Natural killer cell treated with Interleukin-12 subunit alpha and Interleukin-12 subunit beta and Interleukin-15 and Interleukin-18, amount 100 ng/mL, for 72 hours (primary cell): ENCODE measurements around the gene TMEM92. TPM values are rescaled to one million over a fixed set of nuclear protein-coding genes. Genes with fewer than 3 reads are reported as not detected.
"Not testable (repeated sequence)": the region's sequence is repeated elsewhere in the genome, so short reads cannot be mapped to it uniquely, and the experiment has no call there.

ENCODE experiments used
- ATAC-seq, 2 donors: fragments of 150-1000 bp; cut with Tn5 transposase in 1 of 2; sonication (Bioruptor Pico), chemical (Tn5 transposase) in 1 of 2; 2 replicates each; pipeline ENCODE4 v1.10.0; 2021
- DNase-seq: peaks from one replicate; pipeline ENCODE4 v3.0.0; 2022; ENCODE audit warnings: low spot score
- H3K27ac Mint-ChIP-seq, 2 donors: 1 replicate in 1 of 2; 2 replicates in 1 of 2; pipeline ENCODE4 v1.8.0; 2022; ENCODE audit warnings: mixed read lengths in 2 of 2, mild to moderate bottlenecking in 1 of 2, moderate library complexity in 1 of 2
- H3K27me3 Mint-ChIP-seq, 2 donors: 1 replicate in 1 of 2; 2 replicates in 1 of 2; pipeline ENCODE4 v1.8.0; 2022; ENCODE audit warnings: mixed read lengths in 2 of 2
- H3K36me3 Mint-ChIP-seq: one replicate; pipeline ENCODE4 v1.8.0; 2022; ENCODE audit warnings: mixed read lengths
- H3K4me1 Mint-ChIP-seq, 2 donors: 1 replicate in 1 of 2; 2 replicates in 1 of 2; pipeline ENCODE4 v1.8.0; 2022; ENCODE audit warnings: low read depth in 2 of 2, mixed read lengths in 2 of 2, mild to moderate bottlenecking in 1 of 2
- H3K4me3 Mint-ChIP-seq: one replicate; pipeline ENCODE4 v1.8.0; 2022; ENCODE audit warnings: mixed read lengths
- H3K9me3 Mint-ChIP-seq: 2 replicates; pipeline ENCODE4 v1.8.0; 2022; ENCODE audit warnings: mixed read lengths
- total RNA-seq, 2 donors: library from RNA; stranded (reverse); gene quantifications; one replicate each; pipeline ENCODE4 v1.2.3, GENCODE V29; 2022

TMEM92 gene
- total RNA-seq, 2 donors from 2014 or later: not detected

DNA sequence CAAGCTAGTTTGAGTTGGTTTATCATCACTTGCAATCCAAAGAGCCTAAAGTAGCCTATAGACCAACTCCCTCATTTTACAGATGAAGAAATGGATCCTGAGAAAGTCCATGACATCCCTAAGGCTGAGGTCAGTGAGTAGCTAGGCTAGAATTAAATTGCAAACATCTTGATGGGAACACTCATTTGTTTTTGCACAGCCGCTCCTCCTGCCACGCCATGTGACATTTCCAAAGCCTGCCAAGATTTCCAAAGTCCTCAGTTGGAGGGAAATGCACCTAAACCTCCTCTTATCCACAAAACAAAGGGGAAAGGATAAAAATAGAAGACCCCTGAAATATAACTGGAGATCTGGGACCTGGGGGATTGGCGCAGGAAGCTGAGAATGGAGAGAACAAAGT is 15.0 kb downstream of the TMEM92 start:
- Mint-ChIP-seq H3K27ac (peak overlapping the region; percentile 70 to 87), H3K9me3 (no peaks in the 10 kb centered on the region), H3K4me1 (peaks cover 23 to 32% of the 10 kb centered on the region in 2 donors), H3K4me3 (peak overlapping the region; percentile 36), H3K36me3 (no peaks in the 10 kb centered on the region), H3K27me3 (peaks cover 14 to 26% of the 10 kb centered on the region in 2 donors)
- DNase-seq (no peak), ATAC-seq (no peak)

DNA sequence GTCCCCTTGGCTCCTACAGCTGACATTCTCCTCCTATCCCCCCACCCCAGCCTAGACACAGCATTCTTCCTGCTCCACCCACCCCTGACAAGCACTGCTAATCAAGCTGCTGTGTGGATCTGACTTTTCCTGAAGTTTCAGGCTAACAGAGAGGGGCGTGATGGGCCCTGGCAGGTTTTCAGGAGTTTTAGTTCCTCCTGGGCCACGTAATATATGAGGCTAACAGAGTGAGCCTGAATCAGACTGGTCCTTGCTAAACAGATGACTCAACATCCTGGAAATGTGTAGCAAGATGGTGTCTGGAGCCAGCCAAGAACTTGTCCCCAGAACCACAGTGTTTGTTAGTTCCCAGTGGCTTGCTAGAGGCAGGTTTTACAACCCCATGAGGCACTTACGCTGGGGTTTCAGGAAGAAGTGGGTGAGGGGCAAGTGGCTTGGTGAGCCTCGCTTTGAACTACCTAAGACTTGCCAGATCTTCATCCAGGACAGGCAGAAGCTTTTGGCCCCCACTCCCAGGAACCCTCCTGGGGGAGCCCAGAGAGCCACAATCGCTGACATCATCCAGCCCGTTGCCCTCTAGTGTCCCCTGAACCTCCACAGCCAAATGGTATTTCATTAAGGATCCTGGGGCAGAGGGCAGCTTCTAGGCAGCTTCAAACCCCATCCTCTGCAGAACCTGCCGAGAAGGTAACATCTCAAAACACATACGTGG is 15.9 kb downstream of the TMEM92 start:
- H3K27ac Mint-ChIP-seq: peak overlapping the region; percentile 70 to 87
- H3K9me3 Mint-ChIP-seq: no peaks in the 10 kb centered on the region
- peak overlapping the region; percentile 36 for H3K4me3 Mint-ChIP-seq
- H3K27me3 Mint-ChIP-seq: peaks cover 14 to 25% of the 10 kb centered on the region in 2 donors
- ATAC-seq: peak; percentile 94 to 95
- DNase-seq: peak; percentile 68
- no peaks in the 10 kb centered on the region for H3K36me3 Mint-ChIP-seq
- H3K4me1 Mint-ChIP-seq: peaks cover 23 to 29% of the 10 kb centered on the region in 2 donors

DNA sequence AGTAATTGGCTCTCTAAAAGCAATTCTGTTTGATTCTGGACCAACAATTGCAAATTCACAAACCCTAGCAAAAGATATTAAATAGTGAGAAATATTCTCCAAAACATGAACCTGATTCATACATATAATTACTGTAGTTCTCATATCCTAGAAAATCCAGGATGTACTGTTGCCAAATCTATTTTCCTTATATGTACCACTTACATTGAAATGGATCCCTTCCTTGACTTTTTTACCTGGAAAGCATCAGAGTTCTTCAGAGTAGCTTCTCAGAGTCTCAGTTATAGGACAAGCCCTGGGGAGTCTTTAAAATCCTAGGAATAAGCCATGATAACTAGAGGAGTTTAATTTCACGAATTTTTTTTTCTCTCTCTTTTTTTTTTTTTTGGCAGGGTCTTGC is 16.7 kb downstream of the TMEM92 start:
- ATAC-seq: no peak
- H3K4me1 Mint-ChIP-seq: peaks cover 23 to 28% of the 10 kb centered on the region in 2 donors
- peak overlapping the region; percentile 70 to 87 for H3K27ac Mint-ChIP-seq
- no peaks in the 10 kb centered on the region for H3K36me3 Mint-ChIP-seq
- peak overlapping the region; percentile 36 for H3K4me3 Mint-ChIP-seq
- H3K9me3 Mint-ChIP-seq: no peaks in the 10 kb centered on the region
- H3K27me3 Mint-ChIP-seq: peaks cover 20 to 27% of the 10 kb centered on the region in 2 donors
- DNase-seq: no peak

- no peaks in the 10 kb centered on the region for H3K9me3 Mint-ChIP-seq
These were observed 18.2 kb downstream of the TMEM92 start for GRCh38 chr17:50292465-50292864.

DNA sequence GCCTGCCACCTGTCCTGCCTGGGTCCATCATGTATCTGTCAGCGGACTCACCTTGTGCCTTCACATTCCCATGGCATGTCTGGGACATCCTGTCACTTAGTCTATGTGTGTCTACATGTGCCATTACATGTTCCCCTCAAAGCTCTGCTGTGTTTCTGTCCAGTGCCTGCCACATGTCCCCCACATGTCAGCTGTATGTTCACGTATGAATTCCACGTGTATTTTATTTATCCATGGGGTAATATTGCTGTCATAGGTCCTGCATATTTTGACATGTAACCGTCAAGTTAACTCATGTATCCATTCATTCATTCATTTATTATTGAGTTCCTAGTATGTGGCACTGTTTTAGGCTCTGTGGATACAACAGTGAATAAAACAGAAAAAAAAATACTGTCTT is 20.8 kb downstream of the TMEM92 start:
- H3K36me3 Mint-ChIP-seq: no peaks in the 10 kb centered on the region
- no peak overlapping the region for H3K4me3 Mint-ChIP-seq
- peaks cover 13 to 17% of the 10 kb centered on the region in 2 donors for H3K4me1 Mint-ChIP-seq
- H3K27ac Mint-ChIP-seq: no peak overlapping the region
- no peaks in the 10 kb centered on the region for H3K9me3 Mint-ChIP-seq
- H3K27me3 Mint-ChIP-seq: peaks cover 14 to 17% of the 10 kb centered on the region in 2 donors
- ATAC-seq (no peak), DNase-seq (no peak)

More at GRCh38 chr17:50292465-50292864, 18.2 kb downstream of the TMEM92 start:
- no peak overlapping the region for H3K4me3 Mint-ChIP-seq
- H3K27me3 Mint-ChIP-seq: peaks cover 14 to 21% of the 10 kb centered on the region in 2 donors
- DNase-seq (no peak), ATAC-seq (no peak)
- peaks cover 20 to 25% of the 10 kb centered on the region in 2 donors for H3K4me1 Mint-ChIP-seq
- H3K36me3 Mint-ChIP-seq: no peaks in the 10 kb centered on the region
- no peak overlapping the region for H3K27ac Mint-ChIP-seq

- peaks cover under 1 to 10% of the 10 kb centered on the region in 2 donors for H3K4me1 Mint-ChIP-seq
- H3K4me3 Mint-ChIP-seq: no peak overlapping the region
- H3K27me3 Mint-ChIP-seq: peaks cover 17 to 19% of the 10 kb centered on the region in 2 donors
- H3K27ac Mint-ChIP-seq: no peak overlapping the region
- H3K36me3 Mint-ChIP-seq: no peaks in the 10 kb centered on the region
- no peaks in the 10 kb centered on the region for H3K9me3 Mint-ChIP-seq
- ATAC-seq: peak; percentile 87 to 91
- peak; percentile 65 for DNase-seq
These were observed 23.2 kb downstream of the TMEM92 start for GRCh38 chr17:50297407-50297865.

DNA sequence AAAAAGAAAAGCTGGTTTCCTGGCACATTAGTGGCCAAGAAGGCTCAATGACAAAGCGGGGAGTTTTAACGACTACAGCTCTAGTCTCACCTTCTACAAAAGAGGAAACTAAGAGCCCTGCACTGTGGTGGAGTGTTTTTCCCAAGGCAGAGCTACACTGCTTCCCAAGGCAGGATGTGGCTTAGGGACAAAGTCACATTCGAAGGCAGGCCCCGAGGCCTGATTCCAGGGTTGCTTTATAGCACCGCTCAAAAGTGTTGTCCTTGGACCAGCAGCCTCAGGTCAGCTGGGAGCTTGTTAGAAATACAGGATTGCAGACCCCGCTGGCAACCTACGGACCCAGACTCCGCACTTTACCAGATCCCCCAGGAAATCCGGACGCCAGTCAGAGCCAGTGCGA is 23.8 kb downstream of the TMEM92 start:
- no peaks in the 10 kb centered on the region for H3K9me3 Mint-ChIP-seq
- peaks cover 17 to 19% of the 10 kb centered on the region in 2 donors for H3K27me3 Mint-ChIP-seq
- H3K4me3 Mint-ChIP-seq: no peak overlapping the region
- ATAC-seq: no peak
- H3K27ac Mint-ChIP-seq: no peak overlapping the region
- peaks cover 0 to 5% of the 10 kb centered on the region in 2 donors for H3K4me1 Mint-ChIP-seq
- DNase-seq: no peak
- no peaks in the 10 kb centered on the region for H3K36me3 Mint-ChIP-seq

DNA sequence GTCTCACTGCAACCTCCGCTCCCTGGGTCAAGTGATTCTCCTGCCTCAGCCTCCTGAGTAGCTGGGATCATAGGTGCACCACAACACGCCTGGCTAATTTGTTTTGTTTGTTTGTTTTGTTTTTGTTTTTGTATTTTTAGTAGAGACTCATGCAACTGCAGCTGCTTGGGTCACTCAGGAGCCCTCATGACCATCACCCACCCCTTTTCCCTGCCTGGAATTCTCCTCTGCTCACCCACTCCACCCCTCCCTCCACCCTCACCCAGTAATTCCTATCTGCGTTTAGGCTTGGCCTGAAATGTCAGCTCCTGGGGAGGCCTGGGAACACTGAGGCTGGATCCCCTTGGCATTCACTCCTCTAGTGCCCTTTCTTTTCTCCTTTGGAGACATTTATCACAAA is 25.5 kb downstream of the TMEM92 start:
- H3K27ac Mint-ChIP-seq: no peak overlapping the region
- H3K36me3 Mint-ChIP-seq: no peaks in the 10 kb centered on the region
- H3K4me1 Mint-ChIP-seq: peaks cover 0 to 5% of the 10 kb centered on the region in 2 donors
- no peaks in the 10 kb centered on the region for H3K9me3 Mint-ChIP-seq
- ATAC-seq (no peak), DNase-seq (no peak)
- H3K4me3 Mint-ChIP-seq: no peak overlapping the region
- H3K27me3 Mint-ChIP-seq: peaks cover 13 to 19% of the 10 kb centered on the region in 2 donors

GRCh38 chr17:50300824-50301223 is 26.6 kb downstream of the TMEM92 start:
- not testable (repeated sequence) for H3K4me3 Mint-ChIP-seq, H3K9me3 Mint-ChIP-seq, H3K27ac Mint-ChIP-seq, ATAC-seq, H3K36me3 Mint-ChIP-seq, H3K4me1 Mint-ChIP-seq, DNase-seq
- H3K27me3 Mint-ChIP-seq: peaks cover 9 to 13% of the 10 kb centered on the region in 2 donors

GRCh38 chr17:50301891-50302584 is 27.8 kb downstream of the TMEM92 start:
- Mint-ChIP-seq H3K27ac (peak overlapping the region in 1 of 2 donors; percentile 19), H3K36me3 (no peaks in the 10 kb centered on the region), H3K27me3 (peaks cover 5 to 18% of the 10 kb centered on the region in 2 donors), H3K4me1 (peaks cover 0 to 5% of the 10 kb centered on the region in 2 donors), H3K4me3 (no peak overlapping the region), H3K9me3 (no peaks in the 10 kb centered on the region)
- no peak for DNase-seq
- no peak for ATAC-seq

DNA sequence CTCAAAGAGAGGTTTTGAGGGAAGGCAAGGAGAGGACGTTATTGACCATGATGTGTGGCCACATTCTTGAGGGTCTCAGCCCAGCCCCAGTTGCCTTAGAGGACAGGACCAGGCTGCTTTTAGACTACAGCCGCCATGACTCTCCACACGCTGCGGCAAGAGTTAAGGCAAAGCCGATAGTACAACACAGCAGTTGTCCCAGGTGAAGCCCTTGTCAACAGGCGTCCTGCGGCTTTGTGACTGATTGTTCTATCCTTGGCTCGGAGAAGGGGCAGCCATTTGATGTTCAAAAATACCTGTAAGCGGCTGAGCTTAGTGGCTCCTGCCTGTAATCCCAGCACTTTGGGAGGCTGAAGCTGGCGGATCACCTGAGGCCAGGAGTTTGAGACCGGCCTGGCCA is 28.8 kb downstream of the TMEM92 start:
- Mint-ChIP-seq H3K4me1 (peaks cover 0 to 5% of the 10 kb centered on the region in 2 donors), H3K4me3 (no peak overlapping the region), H3K27ac (no peak overlapping the region), H3K27me3 (peaks cover 5 to 14% of the 10 kb centered on the region in 2 donors), H3K9me3 (no peaks in the 10 kb centered on the region), H3K36me3 (no peaks in the 10 kb centered on the region)
- no peak for DNase-seq
- no peak for ATAC-seq

DNA sequence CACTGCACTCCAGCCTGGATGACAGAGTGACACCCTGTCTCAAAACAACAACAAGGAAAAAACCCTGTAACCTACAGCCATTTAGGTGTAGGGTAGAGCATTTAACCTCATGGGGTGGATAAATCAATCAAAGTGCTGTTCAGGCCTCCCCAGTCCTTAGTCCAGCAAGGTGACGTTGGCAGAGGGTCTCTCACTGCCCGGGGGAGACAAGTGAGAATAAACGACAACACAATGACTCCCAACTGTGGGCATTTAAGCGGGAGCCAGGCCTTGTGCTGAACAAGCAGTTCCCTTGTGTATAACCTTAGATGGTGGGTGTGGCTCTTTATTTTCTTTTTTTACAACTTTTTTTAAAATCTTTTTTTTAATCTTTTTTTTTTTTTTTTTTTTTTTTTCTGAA is 29.3 kb downstream of the TMEM92 start:
- Mint-ChIP-seq H3K9me3 (no peaks in the 10 kb centered on the region), H3K4me1 (peaks cover 0 to 5% of the 10 kb centered on the region in 2 donors), H3K27ac (no peak overlapping the region), H3K27me3 (peaks cover 5 to 14% of the 10 kb centered on the region in 2 donors), H3K4me3 (no peak overlapping the region), H3K36me3 (no peaks in the 10 kb centered on the region)
- ATAC-seq (no peak), DNase-seq (no peak)

DNA sequence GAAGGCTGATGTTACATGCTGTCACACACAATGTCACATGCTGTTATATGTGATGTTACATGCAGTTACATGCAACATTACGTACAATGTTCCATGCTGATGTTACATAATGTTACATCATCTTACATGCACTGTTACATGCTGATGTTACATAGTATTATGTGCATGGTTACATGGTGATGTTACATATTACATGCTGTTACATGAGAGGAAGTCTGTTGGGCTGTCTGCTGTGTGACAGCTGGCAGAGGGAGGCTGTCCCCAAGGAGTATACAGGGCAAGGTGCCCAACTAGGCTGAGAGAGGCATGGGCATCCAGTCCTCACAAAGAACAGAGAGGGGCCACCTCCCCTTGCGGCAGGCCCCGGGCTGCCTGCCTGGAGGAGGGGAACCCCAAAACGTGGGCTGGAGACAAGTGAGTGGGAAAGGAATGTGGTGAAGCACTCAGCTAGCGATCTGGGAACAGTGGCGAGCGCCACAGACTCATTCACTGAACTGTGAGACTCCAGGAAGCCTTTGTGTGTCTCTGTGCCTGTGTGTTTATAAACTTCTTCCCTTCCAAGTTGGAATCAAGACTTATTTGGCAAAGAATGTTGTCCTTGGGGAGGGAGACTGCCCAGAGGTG is 30.6 kb downstream of the TMEM92 start:
- Mint-ChIP-seq H3K4me1 (peaks cover 0 to 5% of the 10 kb centered on the region in 2 donors), H3K27me3 (peaks cover 5 to 14% of the 10 kb centered on the region in 2 donors), H3K9me3 (no peaks in the 10 kb centered on the region), H3K36me3 (no peaks in the 10 kb centered on the region), H3K4me3 (no peak overlapping the region), H3K27ac (no peak overlapping the region)
- DNase-seq (no peak), ATAC-seq (no peak)

- Mint-ChIP-seq H3K9me3 (no peaks in the 10 kb centered on the region), H3K27me3 (peaks cover 16 to 20% of the 10 kb centered on the region in 2 donors), H3K4me3 (no peak overlapping the region), H3K36me3 (no peaks in the 10 kb centered on the region), H3K27ac (no peak overlapping the region), H3K4me1 (peaks cover 9 to 12% of the 10 kb centered on the region in 2 donors)
- ATAC-seq (no peak), DNase-seq (no peak)
These were observed 33.4 kb downstream of the TMEM92 start for GRCh38 chr17:50307654-50308053.
